Neural progenitor cell (in vitro differentiated cells): ENCODE data around the gene AURKA. TPM values are rescaled to one million over a fixed set of nuclear protein-coding genes. Genes with fewer than 3 reads are reported as not detected.
"Not testable (repeated sequence)": the region's sequence is repeated elsewhere in the genome, so short reads cannot be mapped to it uniquely, and the experiment has no call there.

Experiments
- DNase-seq: peaks from one replicate; pipeline ENCODE4 v3.0.0-alpha.2; 2016; ENCODE audit warnings: low spot score
- H2AFZ ChIP-seq: fragments of 200-600 bp; sonication (generic); replicated peaks from 2 replicates; pipeline ENCODE4 v1.6.1; 2016; ENCODE audit warnings: antibody characterized with exemption
- H3F3A ChIP-seq: fragments of 200-600 bp; sonication (generic); 2 replicates; pipeline ENCODE4 v1.6.1; 2016; ENCODE audit warnings: antibody characterized with exemption, low read depth
- H3K27ac ChIP-seq: fragments of 200-600 bp; sonication (generic); 2 replicates; pipeline ENCODE4 v1.5.1; 2016; ENCODE audit warnings: mild to moderate bottlenecking
- H3K27me3 ChIP-seq: fragments of 200-600 bp; sonication (generic); 2 replicates; pipeline ENCODE4 v1.6.1; 2016; ENCODE audit warnings: mild to moderate bottlenecking, moderate library complexity
- H3K36me3 ChIP-seq: fragments of 200-600 bp; sonication (generic); 2 replicates; pipeline ENCODE4 v1.5.1; 2016
- H3K4me1 ChIP-seq: fragments of 200-600 bp; sonication (generic); 2 replicates; pipeline ENCODE4 v1.6.1; 2016; ENCODE audit warnings: mixed run types
- H3K4me2 ChIP-seq: fragments of 200-600 bp; sonication (generic); 2 replicates; pipeline ENCODE4 v1.6.1; 2016
- H3K4me3 ChIP-seq: fragments of 200-600 bp; sonication (generic); 2 replicates; pipeline ENCODE4 v1.5.1; 2016
- H3K79me2 ChIP-seq: fragments of 200-600 bp; sonication (generic); 2 replicates; pipeline ENCODE4 v1.6.1; 2016; ENCODE audit warnings: low read depth
- H3K9ac ChIP-seq: fragments of 200-600 bp; sonication (generic); 2 replicates; pipeline ENCODE4 v1.6.1; 2016
- H3K9me3 ChIP-seq: fragments of 200-600 bp; sonication (generic); 2 replicates; pipeline ENCODE4 v1.5.1; 2016; ENCODE audit warnings: low read depth
- H4K20me1 ChIP-seq: fragments of 200-600 bp; sonication (generic); 2 replicates; pipeline ENCODE4 v1.6.1; 2016; ENCODE audit warnings: low read depth
- H3K27ac Mint-ChIP-seq: 3 replicates; pipeline ENCODE4 v1.8.0; 2021; ENCODE audit warnings: mixed read lengths
- H3K27me3 Mint-ChIP-seq: 2 replicates; pipeline ENCODE4 v1.8.0; 2022; ENCODE audit warnings: low read depth, mild to moderate bottlenecking, inconsistent platforms, moderate library complexity, mixed read lengths; ENCODE audit not compliant: insufficient read depth
- H3K36me3 Mint-ChIP-seq: 3 replicates; pipeline ENCODE4 v1.8.0; 2021; ENCODE audit warnings: mixed read lengths
- H3K4me1 Mint-ChIP-seq: 3 replicates; pipeline ENCODE4 v1.8.0; 2021; ENCODE audit warnings: mixed read lengths
- H3K4me3 Mint-ChIP-seq: 3 replicates; pipeline ENCODE4 v1.8.0; 2021; ENCODE audit warnings: mild to moderate bottlenecking, moderate library complexity, mixed read lengths
- H3K9me3 Mint-ChIP-seq: 3 replicates; pipeline ENCODE4 v1.8.0; 2020; ENCODE audit warnings: mixed read lengths
- EZH2 ChIP-seq: fragments of 200-600 bp; sonication (generic); IDR thresholded peaks from 2 replicates; pipeline ENCODE4 v1.6.1; 2017; ENCODE audit warnings: antibody characterized with exemption, mild to moderate bottlenecking, moderate library complexity
- EZH2phosphoT487 ChIP-seq: fragments of 200-600 bp; sonication (generic); IDR thresholded peaks from 2 replicates; pipeline ENCODE4 v1.6.1; 2017; ENCODE audit warnings: antibody characterized with exemption
- total RNA-seq: library from RNA; depleted of rRNA; stranded (reverse); fragments of >200 nt; gene quantifications from 2 replicates; pipeline ENCODE4 v1.2.3, GENCODE V29; 2015; ENCODE audit warnings: low replicate concordance
- TF ChIP-seq, protein P1 (sequence below): fragments of 200-600 bp; sonication (generic); IDR thresholded peaks from 2 replicates; pipeline ENCODE4 v1.5.1; 2017; ENCODE audit warnings: antibody characterized with exemption, mild to moderate bottlenecking

Gene AURKA
- total RNA-seq, 1 donor from 2014 or later = 186 TPM

DNA sequence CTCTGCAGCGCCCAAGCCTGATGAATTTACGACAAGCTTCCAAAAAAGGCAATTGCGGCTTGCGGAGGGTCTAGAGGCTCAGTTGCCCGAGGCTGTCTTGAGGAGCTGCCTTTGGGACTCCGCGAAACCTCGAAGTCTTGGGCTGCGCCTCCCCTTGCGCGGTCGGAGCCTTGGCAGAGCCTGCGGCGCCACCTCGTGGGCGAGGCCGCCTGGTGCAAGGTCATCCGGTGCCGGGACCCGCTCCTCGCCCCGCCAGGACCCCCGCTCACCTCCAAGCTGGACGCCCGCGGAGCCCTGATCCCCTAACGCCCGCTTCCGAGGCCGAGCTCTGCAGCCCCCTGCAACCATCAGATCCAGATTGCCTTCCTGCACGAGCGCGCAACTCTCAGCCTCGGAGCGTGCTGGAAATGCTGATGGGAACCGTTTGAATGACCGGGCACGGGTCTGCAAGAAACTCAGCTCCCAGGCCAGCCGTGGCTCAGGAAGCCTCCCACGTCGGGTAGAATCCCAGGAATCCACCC lies 48.1 kb downstream of the AURKA start:
- peak; percentile 89 for DNase-seq
- H3K9ac ChIP-seq = no peak overlapping the region
- H3K4me1 ChIP-seq = peaks cover 16% of the 10 kb centered on the region
- H3K27ac ChIP-seq = no peak overlapping the region
- H3K4me2 ChIP-seq = peak overlapping the region; percentile 89
- H4K20me1 ChIP-seq = no peaks in the 10 kb centered on the region
- Mint-ChIP-seq H3K27ac (no peak overlapping the region), H3K9me3 (peaks cover under 1% of the 10 kb centered on the region), H3K4me3 (peak overlapping the region; percentile 77), H3K36me3 (no peaks in the 10 kb centered on the region), H3K27me3 (peaks cover 24% of the 10 kb centered on the region), H3K4me1 (peaks cover 23% of the 10 kb centered on the region)
- TF ChIP-seq EZH2phosphoT487 (no peak), EZH2 (peak; percentile 52)
- TF ChIP-seq, protein P1, sequence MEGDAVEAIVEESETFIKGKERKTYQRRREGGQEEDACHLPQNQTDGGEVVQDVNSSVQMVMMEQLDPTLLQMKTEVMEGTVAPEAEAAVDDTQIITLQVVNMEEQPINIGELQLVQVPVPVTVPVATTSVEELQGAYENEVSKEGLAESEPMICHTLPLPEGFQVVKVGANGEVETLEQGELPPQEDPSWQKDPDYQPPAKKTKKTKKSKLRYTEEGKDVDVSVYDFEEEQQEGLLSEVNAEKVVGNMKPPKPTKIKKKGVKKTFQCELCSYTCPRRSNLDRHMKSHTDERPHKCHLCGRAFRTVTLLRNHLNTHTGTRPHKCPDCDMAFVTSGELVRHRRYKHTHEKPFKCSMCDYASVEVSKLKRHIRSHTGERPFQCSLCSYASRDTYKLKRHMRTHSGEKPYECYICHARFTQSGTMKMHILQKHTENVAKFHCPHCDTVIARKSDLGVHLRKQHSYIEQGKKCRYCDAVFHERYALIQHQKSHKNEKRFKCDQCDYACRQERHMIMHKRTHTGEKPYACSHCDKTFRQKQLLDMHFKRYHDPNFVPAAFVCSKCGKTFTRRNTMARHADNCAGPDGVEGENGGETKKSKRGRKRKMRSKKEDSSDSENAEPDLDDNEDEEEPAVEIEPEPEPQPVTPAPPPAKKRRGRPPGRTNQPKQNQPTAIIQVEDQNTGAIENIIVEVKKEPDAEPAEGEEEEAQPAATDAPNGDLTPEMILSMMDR = peak; percentile 88
- peak overlapping the region; percentile 47 for H3K4me3 ChIP-seq
- H3K79me2 ChIP-seq = no peaks in the 10 kb centered on the region
- H3K9me3 ChIP-seq = no peaks in the 10 kb centered on the region
- peaks cover 58% of the 10 kb centered on the region for H3K27me3 ChIP-seq
- peak overlapping the region; percentile 96 for H2AFZ ChIP-seq
- peaks cover 12% of the 10 kb centered on the region for H3F3A ChIP-seq
- H3K36me3 ChIP-seq = no peaks in the 10 kb centered on the region

DNA sequence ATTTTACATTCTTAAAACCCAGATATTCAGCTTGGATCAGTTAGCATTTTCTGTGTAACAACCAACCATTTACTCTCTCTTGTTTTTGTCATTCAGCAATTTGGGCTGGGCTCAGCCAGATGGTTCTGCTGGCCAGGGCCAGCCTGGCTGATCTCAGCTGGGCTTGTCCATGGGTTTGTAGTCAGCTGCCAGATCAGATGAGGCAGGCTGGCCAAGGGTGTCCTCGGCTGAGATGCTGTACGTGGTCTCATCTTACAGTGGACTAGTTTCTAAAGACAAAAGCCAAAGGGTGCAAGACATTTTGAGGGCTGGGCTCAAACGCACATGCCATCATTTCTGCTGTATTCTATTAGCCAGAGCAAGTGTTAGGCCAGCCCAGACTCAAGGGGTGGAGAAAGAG lies 49.2 kb downstream of the AURKA start:
- Histone ChIP-seq H3K27me3 (peaks cover 58% of the 10 kb centered on the region), H3K4me2 (no peak overlapping the region), H3K4me3 (no peak overlapping the region), H3K36me3 (no peaks in the 10 kb centered on the region), H4K20me1 (no peaks in the 10 kb centered on the region), H3K9me3 (no peaks in the 10 kb centered on the region), H3K4me1 (peaks cover 5% of the 10 kb centered on the region), H3K27ac (no peak overlapping the region), H3K79me2 (no peaks in the 10 kb centered on the region), H3F3A (peaks cover 6% of the 10 kb centered on the region), H3K9ac (no peak overlapping the region), H2AFZ (no peak overlapping the region)
- TF ChIP-seq, protein P1 = no peak
- TF ChIP-seq EZH2phosphoT487 = no peak
- TF ChIP-seq EZH2 = no peak
- no peak for DNase-seq
- no peak overlapping the region for H3K4me3 Mint-ChIP-seq
- H3K4me1 Mint-ChIP-seq = peaks cover 12% of the 10 kb centered on the region
- no peaks in the 10 kb centered on the region for H3K36me3 Mint-ChIP-seq
- H3K27me3 Mint-ChIP-seq = peaks cover 24% of the 10 kb centered on the region
- H3K9me3 Mint-ChIP-seq = peaks cover 2% of the 10 kb centered on the region
- H3K27ac Mint-ChIP-seq = no peak overlapping the region

DNA sequence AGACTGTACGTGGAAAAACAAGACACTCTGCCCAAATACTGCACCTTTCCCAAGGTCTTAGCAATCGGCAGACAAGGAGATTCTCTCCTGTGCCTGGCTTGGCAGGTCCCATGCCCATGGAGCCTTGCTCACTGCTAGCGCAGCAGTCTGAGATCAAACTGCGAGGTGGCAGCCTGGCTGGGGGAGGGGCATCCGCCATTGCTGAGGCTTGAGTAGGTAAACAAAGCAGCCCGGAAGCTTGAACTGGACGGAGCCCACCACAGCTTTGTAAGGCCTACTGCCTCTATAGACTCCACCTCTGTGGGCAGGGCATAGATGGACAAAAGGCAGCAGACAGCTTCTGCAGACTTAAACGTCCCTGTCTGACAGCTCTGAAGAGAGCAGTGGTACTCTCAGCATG lies 55.3 kb downstream of the AURKA start:
- H3K36me3 ChIP-seq, H3K27ac ChIP-seq, H3K27ac Mint-ChIP-seq, H3K9me3 Mint-ChIP-seq, H3K4me3 Mint-ChIP-seq, H3K36me3 Mint-ChIP-seq, H2AFZ ChIP-seq, H3K4me2 ChIP-seq, H4K20me1 ChIP-seq, H3K9me3 ChIP-seq, DNase-seq, H3K79me2 ChIP-seq, H3F3A ChIP-seq, H3K9ac ChIP-seq, H3K4me3 ChIP-seq, H3K27me3 Mint-ChIP-seq, H3K4me1 ChIP-seq, H3K4me1 Mint-ChIP-seq: not testable (repeated sequence)
- peaks cover 17% of the 10 kb centered on the region for H3K27me3 ChIP-seq

DNA sequence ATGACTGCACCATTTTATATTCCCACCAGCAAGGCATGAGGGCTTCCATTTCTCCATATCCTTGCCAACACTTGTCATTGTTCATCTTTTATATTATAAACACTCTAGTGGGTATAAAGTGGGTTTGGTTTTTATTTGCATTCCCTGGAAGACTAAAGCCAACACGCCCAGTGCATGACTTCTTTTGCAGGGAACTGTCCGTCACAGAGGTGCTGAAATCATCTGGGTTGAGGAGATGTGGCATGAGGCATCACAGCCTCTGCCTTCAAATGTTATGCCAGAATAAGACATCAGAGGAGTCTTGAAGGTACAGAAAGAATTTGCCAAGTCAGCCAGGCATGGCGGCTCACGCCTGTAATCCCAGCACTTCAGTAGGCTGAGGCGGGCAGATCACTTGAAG lies 63.2 kb downstream of the AURKA start:
- Histone ChIP-seq H4K20me1 (no peaks in the 10 kb centered on the region), H3K27me3 (no peaks in the 10 kb centered on the region), H3K36me3 (no peaks in the 10 kb centered on the region), H3K79me2 (no peaks in the 10 kb centered on the region), H2AFZ (no peak overlapping the region), H3K9me3 (no peaks in the 10 kb centered on the region), H3K4me2 (no peak overlapping the region), H3K27ac (no peak overlapping the region), H3K4me3 (no peak overlapping the region), H3K9ac (no peak overlapping the region), H3F3A (no peaks in the 10 kb centered on the region), H3K4me1 (no peaks in the 10 kb centered on the region)
- TF ChIP-seq EZH2 (no peak), EZH2phosphoT487 (no peak)
- TF ChIP-seq, protein P1 = no peak
- Mint-ChIP-seq H3K4me1 (no peaks in the 10 kb centered on the region), H3K27ac (no peak overlapping the region), H3K4me3 (no peak overlapping the region), H3K9me3 (peaks cover 3% of the 10 kb centered on the region), H3K36me3 (no peaks in the 10 kb centered on the region), H3K27me3 (peaks cover 5% of the 10 kb centered on the region)
- DNase-seq = peak; percentile 51
